Measurements from ENCODE around the gene SLC26A9.

SLC26A9 gene

DNA sequence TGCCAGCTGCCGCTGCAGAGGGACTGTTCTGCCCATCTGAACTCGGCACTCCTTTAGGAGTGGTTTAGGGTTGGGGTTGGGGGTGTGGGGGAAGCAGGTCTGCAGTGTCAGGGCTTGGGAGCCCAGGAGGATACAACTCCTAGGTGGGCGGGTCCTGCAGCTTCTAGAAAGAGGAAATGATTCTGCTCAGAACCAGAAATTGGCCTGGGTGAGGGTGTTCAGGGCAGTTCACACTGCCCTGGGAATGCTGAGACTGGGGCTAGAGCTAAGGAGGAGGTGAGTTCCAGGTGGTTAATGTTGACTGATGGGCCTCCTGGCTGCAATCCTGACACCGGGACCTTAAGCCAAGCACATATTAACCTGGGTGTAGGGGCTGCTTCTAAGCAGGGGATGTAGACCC lies 4.8 kb upstream of the SLC26A9 start:
- DNase-seq: no peak

DNA sequence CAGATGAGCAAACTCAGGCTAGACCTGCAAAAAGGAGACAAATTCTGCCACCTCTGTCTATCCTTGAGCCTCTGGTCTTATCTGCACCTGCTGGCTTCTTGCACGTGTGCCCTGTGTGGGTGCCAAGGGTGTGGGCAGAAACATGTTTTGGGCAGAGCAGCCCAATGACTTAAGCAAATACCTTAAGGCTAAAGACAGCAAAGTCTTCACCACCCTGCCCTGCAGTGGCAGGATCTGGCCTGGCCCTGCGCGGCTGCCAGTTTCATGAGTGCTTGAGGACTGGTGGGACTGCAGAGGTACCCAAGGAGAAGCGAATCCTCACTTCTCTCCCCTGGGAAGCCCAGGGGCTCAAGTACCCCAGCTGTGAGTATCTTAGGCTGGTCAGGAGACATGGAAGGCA lies 3.8 kb upstream of the SLC26A9 start:
- no peak for DNase-seq

DNA sequence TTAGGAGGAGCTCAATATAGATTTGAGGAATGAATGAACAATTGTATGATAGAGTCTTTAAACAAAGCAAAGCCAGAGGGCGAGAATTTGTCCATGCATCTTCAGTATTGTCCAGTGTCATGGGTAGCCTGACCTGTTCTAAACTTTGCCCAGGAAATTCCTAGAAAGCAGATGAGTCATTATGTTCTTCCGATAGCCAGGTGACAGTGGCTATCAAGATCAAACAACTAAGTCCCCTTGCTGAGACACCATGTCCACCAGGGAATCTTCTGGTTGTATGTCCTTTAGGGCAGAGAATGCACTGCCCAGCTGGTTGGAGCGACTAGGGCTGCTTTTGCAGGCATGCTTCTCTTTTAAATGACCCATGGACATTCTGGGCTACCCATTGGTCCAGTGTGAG lies 1.8 kb upstream of the SLC26A9 start:
- no peak for DNase-seq

DNA sequence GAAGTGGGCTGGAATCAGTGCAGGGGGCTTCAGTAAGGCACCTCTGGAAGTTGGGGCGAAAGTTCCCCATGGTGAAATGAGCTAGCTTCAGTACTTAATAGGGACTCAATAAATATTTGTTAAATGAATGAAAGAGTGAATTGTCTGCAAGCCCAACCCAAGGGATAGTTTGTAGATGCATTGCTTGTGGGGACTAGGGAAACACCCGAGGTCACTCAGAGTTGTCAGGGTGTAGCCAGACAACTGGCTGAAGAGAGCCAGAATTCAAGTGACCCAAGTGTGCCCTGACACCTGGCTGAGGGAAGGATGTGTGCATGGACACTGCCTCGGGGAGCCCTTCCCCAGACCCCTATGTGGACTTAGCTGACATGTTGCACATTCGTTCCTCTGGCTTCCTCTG lies 1.3 kb upstream of the SLC26A9 start:
- DNase-seq: no peak

DNA sequence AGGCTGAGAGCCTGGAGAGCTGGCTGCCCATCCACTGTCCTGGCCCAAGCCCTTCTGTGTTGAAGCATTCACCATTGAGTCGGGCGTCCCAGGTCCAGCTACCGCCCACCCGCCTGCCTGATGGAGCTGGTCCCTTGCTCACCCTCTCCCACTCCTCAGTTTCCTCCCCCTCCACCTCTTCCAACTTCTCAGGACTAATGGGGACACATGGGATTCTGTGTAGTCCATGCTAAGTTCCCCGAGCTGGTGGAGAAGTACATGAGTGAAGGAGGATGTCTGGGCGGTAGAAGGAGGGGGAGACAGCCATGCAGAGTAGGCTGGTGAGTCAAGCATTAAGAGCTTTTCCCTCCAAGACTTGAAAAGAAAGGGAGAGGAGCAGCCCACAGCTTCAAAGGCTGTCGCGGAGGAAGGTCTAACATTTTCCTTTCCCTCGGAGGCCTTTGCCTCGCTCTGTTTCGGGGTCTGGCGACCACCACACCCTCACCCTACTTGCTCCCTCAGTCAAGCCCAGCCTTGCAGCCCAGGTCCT lies 561 bp downstream of the SLC26A9 start:
- no peak for DNase-seq

DNA sequence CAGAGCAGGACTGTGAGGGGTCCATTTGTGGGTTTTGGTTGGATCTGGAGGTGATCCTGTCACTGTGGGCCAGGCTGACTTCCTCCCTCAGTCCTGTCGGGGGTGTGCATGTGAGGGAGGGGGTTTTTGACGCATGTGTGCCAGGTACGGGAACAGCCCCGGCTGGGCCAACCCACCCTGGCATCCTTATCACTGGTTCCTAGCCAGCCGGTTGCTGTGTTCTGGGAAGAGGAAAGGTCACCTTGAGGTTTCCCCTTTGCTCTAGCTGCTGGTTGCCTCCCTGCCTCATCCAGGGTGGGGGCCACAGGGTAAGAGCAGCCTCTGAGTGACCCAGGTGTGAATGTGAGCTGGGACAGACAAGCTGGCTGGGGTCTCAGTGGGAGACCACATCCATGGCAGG lies 2.5 kb downstream of the SLC26A9 start:
- DNase-seq: no peak

DNA sequence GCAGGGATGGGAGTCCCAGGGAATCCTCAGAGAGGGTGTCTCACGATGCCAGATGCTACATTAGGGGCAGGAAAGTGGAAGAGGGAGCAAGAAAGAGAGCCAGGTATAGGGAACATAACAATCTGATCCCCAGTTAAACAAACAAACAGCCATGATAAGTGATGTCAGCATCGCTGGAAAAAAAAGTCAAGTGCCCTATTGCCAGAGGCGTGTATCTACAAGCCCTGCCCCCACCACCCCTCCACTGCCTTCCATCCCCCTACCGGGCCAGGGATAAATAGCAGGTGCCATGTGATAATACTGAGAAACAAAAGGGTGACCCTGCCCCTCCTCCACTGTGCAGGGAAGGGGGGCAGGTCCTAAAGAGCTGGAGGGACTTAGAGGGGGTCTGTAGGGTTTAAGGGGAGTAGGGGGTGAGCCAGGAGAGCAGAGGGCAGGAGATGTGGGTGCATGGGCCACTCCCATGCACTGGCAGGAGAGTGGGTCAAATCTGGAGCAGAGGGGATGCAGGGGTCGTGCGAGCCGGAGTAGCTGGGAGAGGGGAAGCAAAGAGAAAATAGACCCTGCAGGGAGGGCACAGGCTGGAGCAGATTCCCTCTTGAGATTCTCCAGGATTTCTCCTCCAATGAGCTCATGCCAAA lies 3.4 kb downstream of the SLC26A9 start:
- DNase-seq: peak; percentile 96 to 98

DNA sequence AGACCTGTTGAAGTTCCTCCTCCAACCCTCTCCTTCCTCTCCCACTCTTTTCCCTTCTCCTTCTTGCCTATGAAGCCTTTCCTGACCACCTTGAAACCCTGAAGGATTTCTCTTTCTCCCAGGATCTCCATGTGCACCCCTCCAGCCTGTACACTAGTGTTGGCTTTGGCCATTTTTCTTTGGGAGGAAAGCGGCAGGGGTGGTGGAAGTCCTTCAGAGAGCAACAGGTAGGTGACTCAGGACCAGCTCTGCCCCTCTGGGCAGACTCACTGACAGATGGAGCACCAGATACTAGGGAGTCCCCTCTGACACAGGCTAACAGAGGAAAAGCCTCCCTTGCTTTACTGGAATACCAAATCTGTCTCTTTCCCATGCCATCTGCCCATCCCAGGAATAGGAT lies 4.6 kb downstream of the SLC26A9 start:
- DNase-seq: no peak

DNA sequence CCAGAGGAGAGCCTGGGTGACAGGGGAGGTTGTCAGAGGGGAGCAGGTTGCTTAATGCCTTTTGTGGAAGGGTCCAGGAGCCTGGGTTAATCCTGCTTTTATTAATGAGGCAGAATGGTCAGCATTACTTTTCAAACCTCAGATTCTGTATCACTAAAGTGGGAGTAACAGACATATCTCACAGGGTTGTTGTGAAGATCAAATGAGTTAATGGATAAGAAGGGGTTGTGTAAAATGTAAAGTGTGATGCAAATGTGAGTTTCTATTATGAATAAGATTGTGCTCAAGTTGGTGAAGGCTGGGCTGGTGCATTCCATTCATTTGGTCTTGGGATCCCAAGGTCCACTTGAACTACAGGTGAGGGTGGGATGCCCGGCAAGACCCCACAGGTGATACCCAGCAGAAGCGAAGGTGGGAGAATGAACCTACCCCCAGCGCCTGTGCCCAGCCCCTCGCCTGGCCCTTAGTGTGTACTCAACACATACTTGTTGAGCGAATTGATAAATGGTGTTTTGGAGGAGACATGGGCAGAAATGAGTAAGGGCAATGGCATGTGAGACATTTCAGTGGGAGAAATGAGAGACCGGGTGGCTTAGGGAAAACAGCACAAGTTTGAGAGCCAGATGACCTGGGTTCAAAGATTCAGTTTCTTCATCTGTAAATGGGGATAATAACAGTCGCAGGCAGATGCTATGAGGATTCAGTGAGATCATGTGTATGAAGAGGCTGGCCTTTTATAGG lies 6.2 kb downstream of the SLC26A9 start:
- no peak for DNase-seq

DNA sequence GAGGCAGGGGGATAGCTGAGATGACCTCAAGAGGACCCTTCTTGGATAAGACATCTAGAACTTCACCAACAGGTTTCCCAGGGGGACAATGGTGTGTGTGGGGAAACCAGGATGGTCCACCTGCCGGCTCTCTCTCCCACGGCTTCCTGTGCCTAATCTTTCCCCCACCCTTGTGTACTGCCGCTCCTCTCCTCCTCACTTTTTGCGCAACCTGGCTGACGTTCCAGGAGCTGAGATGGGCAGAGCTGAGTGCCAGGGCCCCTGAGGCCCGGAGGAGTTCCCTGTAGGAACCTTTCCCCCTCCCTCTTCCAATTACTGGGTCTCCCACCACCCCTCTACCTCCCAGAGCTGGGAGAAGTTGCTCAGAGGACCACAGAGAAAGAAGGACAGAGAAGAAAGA lies 6.9 kb downstream of the SLC26A9 start:
- DNase-seq: no peak

DNA sequence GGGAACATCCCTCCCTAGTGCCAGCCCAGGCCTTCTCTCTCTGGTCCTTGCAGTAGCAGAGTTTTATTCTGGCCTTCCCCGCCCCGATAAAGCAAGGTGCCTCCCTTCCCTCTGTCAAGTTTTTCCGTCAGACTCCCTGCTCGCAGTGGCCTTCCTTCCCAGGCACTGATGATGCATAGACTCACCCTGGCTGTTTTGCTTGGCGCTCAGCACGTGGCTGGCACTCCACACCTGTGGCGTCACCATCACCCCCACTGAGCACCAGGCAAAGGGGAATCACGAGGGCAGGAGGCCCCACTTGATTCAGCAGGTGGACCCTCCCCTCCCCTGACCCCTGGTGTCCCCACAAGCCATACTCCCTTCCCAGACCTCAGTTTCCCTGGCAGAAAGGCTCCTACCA lies 7.4 kb downstream of the SLC26A9 start:
- no peak for DNase-seq

DNA sequence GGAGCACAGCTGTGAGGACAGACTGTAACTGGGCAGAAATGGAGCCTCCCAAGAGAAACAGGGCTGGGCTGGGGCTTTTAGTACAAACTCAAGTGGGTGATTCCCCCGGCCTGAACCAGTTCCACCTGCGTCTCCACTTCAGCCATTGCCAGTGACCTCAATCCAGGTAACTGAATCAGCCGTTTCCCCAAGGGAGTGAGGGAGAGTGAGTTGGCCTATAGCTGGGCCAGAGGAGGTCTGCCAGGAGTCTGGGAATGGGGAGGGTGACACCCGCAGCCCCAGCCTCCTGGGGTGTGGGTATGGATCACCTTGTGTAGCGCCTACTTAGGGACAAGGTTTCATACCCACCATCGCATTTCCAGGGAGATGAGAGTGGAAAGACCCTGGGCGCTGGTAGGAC lies 8.5 kb downstream of the SLC26A9 start:
- peak; percentile 80 to 81 for DNase-seq

DNA sequence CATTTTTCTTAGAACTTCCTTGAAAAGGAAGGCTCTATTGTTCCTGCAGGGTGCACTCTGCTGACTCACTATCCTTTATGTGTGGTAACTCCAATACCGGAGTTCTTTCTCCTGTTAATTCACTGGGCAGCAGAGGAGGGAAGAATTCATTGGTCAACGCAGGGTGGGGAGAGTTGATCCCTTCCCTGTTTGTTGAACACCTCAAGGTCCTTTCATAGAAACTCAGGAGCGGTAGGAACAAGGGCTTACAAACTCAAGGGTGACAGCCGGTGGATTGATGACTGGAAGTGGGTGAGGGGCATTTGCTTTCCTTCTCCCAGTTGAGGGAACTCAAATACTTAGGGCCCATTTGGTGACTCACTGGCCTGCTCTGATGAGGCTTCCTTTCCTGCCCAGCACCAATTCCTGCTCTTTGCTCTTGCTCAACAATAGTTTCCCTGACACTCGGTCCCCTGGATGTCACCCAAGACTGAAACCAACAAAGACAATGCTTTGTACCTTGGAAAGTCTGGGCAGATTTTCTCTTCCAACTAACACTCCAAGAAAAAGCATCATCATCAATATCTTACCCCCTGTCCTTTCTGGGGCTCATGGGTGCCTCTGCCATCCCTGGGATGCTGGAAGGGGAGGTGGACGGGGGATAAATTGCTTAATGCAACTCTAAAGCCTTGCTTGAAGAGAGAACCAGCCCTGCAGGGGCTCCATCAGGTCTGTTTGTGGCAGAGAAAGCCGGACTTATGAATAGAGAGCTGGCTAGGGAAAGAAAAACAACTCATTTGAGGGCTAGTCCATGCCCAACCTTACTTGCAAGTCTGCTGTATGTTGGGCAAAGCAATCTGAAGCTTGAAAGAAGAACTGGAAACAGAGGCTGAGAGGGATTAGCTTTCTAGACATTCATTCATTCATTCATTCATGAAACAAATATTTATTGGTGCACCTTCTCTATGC lies 9.3 kb downstream of the SLC26A9 start:
- no peak for DNase-seq

DNA sequence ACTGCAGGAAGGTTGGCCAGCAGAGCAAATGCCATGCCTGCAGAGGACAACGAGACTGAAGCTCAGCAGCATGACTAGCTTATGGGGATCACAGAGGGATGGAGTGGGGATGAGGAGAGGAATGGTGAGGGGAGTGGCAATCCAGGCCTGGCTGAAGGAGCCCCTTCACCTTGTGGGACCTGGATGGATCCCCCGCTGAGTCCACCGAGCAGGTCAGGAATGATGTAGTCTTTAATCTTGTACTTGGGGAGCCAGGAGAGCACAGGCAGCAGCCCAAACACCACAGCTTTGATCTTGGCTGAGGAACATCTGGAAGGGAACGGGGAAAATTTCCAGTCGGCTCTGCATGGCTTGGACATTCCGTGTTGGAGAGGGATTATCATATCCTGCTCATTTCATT lies 10.5 kb downstream of the SLC26A9 start:
- no peak for DNase-seq

DNA sequence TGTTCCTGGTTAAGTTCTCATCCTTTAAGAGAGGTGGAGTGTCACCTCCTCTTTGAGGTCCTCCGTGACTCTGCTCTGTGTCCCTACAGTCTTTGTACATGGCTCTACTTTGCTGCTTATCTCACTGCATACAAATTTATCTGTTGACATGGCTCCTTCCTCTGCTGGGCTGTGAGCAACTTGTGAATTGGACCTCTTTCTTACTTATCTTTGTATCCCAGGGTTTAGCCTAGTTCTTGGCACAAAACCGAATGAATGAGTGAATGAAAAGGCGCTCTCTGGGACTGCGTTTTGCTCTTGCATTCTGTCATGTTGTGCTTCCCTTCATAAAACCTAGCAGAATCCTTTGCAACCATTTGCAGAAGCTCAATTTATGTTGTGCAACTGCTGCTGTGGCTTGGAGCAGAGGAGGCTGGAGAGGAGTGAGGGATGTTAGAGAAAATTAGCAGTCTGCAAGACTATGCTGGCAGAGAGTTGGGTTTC lies 12.4 kb downstream of the SLC26A9 start:
- DNase-seq: no peak

DNA sequence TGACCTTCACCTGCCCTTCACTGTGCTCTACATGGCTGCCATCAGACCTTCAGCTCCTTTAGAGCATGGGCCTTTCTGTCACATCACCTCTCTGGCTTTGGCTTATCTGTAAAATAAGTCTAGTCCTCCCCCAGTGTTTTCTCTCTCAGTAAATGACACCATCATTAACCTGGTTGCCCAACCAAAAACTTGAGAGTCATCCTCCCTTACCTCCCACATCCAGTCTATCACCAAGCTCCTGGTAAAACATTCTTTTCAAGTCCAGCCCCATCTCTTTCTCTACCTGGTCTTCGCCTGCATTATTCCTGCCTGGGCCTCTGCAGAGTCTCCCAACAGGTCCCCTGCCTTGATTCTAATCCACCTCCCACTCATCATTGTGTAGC lies 13.1 kb downstream of the SLC26A9 start:
- DNase-seq: no peak

DNA sequence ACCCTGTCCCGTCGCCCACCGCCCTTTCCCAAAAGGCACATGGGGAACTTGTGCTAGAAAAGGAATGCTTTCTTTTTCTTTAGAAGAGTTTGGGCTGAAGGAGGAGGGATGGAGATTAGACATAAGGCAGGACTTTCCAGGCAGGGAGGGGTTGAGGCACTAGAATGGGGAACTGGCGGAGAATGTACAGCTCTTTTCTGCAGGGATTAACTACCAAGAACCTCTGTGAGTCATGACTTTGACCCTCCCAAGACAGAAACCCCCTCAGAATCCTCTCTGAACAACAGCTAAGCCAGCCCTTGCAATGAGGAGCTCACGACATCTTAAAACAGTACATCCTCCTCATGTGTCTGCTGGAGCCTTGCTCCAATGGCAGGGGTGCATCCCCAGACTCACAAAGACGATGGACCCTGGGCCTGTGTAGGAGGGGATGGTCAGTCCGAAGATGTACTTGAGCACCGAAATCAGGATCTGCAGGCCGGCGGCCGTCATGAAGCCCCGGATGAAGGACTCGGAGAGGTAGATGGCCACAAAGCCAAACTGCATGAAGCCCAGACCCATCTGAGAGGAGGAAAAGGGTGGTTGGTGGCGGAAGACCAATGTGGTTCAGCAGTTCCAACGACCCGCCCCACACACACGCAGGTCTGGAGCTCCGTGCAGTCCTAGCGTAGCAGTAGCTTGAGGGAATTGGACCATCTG lies 13.6 kb downstream of the SLC26A9 start:
- DNase-seq: no peak

DNA sequence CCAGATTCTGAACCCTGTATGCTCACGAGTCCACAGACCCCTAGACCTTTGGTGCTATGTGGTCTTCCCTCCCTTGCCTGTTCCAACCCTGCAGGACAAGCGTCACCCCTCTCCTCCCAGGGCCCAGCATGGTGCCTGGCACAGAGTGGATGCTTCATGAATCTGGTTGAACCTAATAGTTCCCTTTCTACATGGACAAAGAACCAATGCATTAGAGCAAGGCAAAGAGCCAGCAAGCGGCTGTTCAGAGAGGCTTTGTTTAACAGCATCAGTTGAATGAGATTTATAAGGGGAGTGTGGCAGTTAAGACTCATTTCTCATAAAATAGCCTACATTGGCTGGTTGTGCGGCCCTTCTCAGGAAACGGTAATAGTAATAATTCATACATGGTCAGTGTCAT lies 14.9 kb downstream of the SLC26A9 start:
- no peak for DNase-seq

DNA sequence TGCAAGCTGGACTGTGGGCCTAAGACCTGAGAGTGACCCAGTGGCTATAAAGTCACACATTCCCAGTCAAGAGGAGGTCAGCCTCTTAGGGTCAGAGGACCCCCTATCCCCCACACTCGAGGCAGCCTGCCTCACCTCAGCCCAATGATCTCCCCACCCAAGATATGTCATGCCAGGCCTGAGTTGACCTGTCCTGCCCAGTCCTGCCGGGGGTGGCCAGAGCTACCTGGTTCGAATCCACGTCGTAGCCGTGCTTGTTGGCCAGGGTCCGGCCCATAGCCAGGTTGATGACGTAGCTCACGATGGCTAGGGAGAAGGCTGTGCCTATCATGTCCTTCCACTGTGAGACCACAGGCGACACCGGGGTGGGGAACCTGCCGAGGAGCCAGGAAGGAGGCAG lies 15.6 kb downstream of the SLC26A9 start:
- DNase-seq: no peak

DNA sequence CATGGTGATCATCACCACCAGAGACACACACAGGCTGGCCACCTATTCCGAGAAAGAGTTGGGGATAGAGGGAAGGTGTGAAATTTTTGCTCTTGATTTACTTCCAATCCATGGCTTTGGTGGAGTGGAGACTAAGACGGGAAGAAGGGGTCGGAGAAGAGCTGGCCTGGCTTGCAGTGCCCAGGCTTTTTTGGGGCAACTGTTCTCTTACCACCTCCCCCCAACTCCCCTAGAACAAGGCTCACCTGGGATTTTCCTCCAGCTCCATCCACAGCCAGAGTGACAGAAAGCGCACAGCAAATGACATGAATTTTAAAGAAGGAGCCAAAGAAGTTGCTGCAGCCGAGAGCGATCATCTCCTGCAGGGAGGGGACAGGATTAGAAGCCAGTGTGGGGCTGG lies 16.0 kb downstream of the SLC26A9 start:
- no peak for DNase-seq

DNA sequence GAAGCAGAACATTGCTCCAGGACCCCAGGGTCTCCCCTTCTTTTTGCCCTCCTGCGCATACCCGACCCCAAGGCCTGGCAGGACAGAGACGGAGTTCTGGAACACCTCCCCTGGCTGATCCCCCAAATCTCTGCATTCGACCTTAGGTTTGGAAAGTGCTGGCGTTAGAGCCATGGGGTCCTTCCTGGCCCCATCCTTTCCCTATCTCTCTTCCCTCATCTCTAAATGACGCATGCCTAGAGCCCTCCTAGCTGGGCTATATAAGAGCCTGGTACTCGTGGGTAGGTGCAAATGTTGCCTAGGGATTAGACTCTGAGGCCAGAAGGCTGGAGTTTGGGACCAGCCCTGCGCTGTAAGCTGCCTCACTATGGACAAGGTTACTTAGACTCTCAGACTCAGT lies 16.6 kb downstream of the SLC26A9 start:
- no peak for DNase-seq

DNA sequence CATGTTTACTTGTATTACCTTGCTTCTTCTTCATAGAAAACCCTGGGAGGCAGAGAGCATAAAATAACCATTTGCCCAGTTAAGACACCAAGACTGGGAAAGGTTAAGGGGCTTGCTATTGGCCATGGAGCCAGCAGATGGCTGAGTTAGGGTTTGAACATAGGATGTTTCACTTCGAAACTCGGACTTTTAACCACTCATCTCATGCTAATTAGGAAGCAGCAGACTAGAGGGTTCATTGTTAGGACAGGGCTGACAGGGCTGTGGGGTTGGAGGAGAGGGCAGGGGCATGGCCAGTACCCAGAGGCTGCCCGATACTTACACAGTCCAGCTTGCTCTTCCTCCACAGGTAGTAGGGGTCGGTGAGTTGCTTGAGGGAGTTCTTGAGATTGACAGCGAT lies 17.0 kb downstream of the SLC26A9 start:
- DNase-seq: no peak

DNA sequence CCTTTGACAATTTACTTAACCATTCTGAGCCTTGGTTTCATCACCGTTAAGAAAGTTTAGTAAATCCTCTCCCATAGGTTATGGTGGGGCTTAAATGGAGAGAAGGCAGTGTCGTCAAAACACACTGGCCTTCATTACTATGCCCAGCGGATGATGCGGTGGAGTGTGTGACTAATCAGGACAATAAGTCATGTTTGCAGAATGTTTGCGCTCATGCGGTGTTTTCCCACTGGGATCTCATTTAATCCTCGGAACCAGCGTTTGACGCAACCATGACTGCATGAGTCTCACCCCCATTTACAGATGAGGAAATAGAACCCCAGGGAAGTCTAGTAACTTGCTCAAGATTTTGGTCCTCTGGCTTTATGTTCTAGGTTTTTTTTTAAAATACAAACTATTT lies 17.5 kb downstream of the SLC26A9 start:
- no peak for DNase-seq

Measured in NCI-H187 (cell line).